Esophagus muscularis mucosa (tissue), 4 donors: Measurements from ENCODE around the gene PIK3CB. TPM values are rescaled to one million over a fixed set of nuclear protein-coding genes. Genes with fewer than 3 reads are reported as not detected.

Experiments used
- DNase-seq: peaks from one replicate; pipeline ENCODE4 v3.0.0-alpha.2; 2017; ENCODE audit errors: extremely low spot score
- H3K27ac ChIP-seq, 4 donors: fragments of 200-600 bp; sonication (generic); replicated peaks in 1 of 4; 1 replicate in 3 of 4; 2 replicates in 1 of 4; pipeline ENCODE4 v1.5.1; 2016 to 2019; ENCODE audit warnings: mild to moderate bottlenecking in 1 of 4
- H3K27me3 ChIP-seq, 4 donors: fragments of 200-600 bp; sonication (generic); one replicate each; pipeline versions ENCODE4 v1.5.1 to v1.6.0; 2016 to 2019
- H3K36me3 ChIP-seq, 4 donors: fragments of 200-600 bp; sonication (generic); one replicate each; pipeline ENCODE4 v1.5.1; 2016 to 2019
- H3K4me1 ChIP-seq, 4 donors: fragments of 200-600 bp; sonication (generic); one replicate each; pipeline ENCODE4 v1.5.1; 2016 to 2019
- H3K4me3 ChIP-seq, 4 donors: fragments of 200-600 bp; sonication (generic); 1 replicate in 2 of 4; 2 replicates in 2 of 4; pipeline ENCODE4 v1.5.1; 2016 to 2019; ENCODE audit warnings: mild to moderate bottlenecking in 4 of 4, moderate library complexity in 1 of 4
- H3K9me3 ChIP-seq, 4 donors: fragments of 200-600 bp; sonication (generic); 1 replicate in 3 of 4; 2 replicates in 1 of 4; pipeline ENCODE4 v1.5.1; 2016 to 2019
- CTCF ChIP-seq, 3 experiments: fragments of 200-600 bp in 2 of 3; fragments of 450-650 bp in 1 of 3; sonication (generic) in 2 of 3; IDR thresholded peaks; one replicate each; pipeline ENCODE4 v1.5.1; 2017 to 2019; ENCODE audit warnings: antibody characterized with exemption in 3 of 3, mild to moderate bottlenecking in 2 of 3, moderate library complexity in 1 of 3
- EP300 ChIP-seq: sonication (generic); formaldehyde crosslinking; IDR thresholded peaks from one replicate; pipeline ENCODE4 v1.6.1; 2017; ENCODE audit warnings: antibody characterized with exemption
- POLR2A ChIP-seq: fragments of 450-650 bp; IDR thresholded peaks from one replicate; pipeline ENCODE4 v1.6.1; 2017; ENCODE audit warnings: antibody characterized with exemption, moderate library complexity, mild to moderate bottlenecking, low read depth
- POLR2AphosphoS5 ChIP-seq, 2 donors: sonication (generic); formaldehyde crosslinking; IDR thresholded peaks; one replicate each; pipeline ENCODE4 v1.6.1; 2017; ENCODE audit warnings: antibody characterized with exemption in 2 of 2
- WGBS: methylation state at CpG from one replicate; pipeline ENCODE4 v1.1.5; 2018; 5-methylcytosine and 5-hydroxymethylcytosine counted together
- intact Hi-C: fragments of 100-400 bp; cut with DNase I; formaldehyde crosslinking; loops from one replicate; pipeline ENCODE4 v1.15.1; 2023
- total RNA-seq, 4 donors: library from RNA; depleted of rRNA; stranded (reverse); fragments of >200 nt; gene quantifications; one replicate each; pipeline versions ENCODE4 v1.1.0 to v1.2.1, GENCODE V29; 2016

Gene PIK3CB
- total RNA-seq, 4 donors from 2014 or later, result 32.1 to 42.7 (median 36.6) TPM

- Histone ChIP-seq H3K9me3 (peaks cover 0 to 21% (median 7%) of the 10 kb centered on the region in 4 donors), H3K4me3 (no peak overlapping the region), H3K4me1 (peaks cover 0 to 3% (median 0%) of the 10 kb centered on the region in 4 donors), H3K27me3 (no peaks in the 10 kb centered on the region), H3K36me3 (peaks cover 0 to 50% (median 25%) of the 10 kb centered on the region in 4 donors), H3K27ac (no peak overlapping the region)
- intact Hi-C loops, result no loop called here
- WGBS, result 92% methylated on average over 1 of the region's 1 CpG
- TF ChIP-seq CTCF (IDR thresholded peaks at IDR 0.05), result no peak
- TF ChIP-seq POLR2AphosphoS5 (IDR thresholded peaks at IDR 0.05), result no peak
- TF ChIP-seq POLR2A, result no peak
- no peak for TF ChIP-seq EP300
- DNase-seq, result no peak
Observed at GRCh38 chr3:138675393-138675792, 159.3 kb downstream of the PIK3CB start.

GRCh38 chr3:138673641-138674530, 160.8 kb downstream of the PIK3CB start:
- Histone ChIP-seq H3K27ac (no peak overlapping the region), H3K27me3 (no peaks in the 10 kb centered on the region), H3K4me1 (peaks cover 0 to 3% (median 0%) of the 10 kb centered on the region in 4 donors), H3K36me3 (peaks cover 0 to 43% (median 28%) of the 10 kb centered on the region in 4 donors), H3K9me3 (peaks cover 0 to 21% (median 7%) of the 10 kb centered on the region in 4 donors), H3K4me3 (no peak overlapping the region)
- TF ChIP-seq POLR2A (no peak), CTCF (IDR thresholded peaks at IDR 0.05) (no peak), POLR2AphosphoS5 (IDR thresholded peaks at IDR 0.05) (no peak), EP300 (no peak)
- intact Hi-C loops, result no loop called here
- WGBS, result 59% methylated on average over 4 of the region's 4 CpGs
- no peak for DNase-seq

GRCh38 chr3:138670407-138670806, 164.3 kb downstream of the PIK3CB start:
- Histone ChIP-seq H3K27ac (no peak overlapping the region), H3K4me3 (no peak overlapping the region), H3K27me3 (no peaks in the 10 kb centered on the region), H3K36me3 (peaks cover 0 to 36% (median 21%) of the 10 kb centered on the region in 4 donors), H3K9me3 (peaks cover 0 to 5% (median 2%) of the 10 kb centered on the region in 4 donors), H3K4me1 (peaks cover 0 to 3% (median 0%) of the 10 kb centered on the region in 4 donors)
- DNase-seq, result no peak
- intact Hi-C loops, result no loop called here
- TF ChIP-seq CTCF (IDR thresholded peaks at IDR 0.05) (no peak), EP300 (no peak), POLR2AphosphoS5 (IDR thresholded peaks at IDR 0.05) (no peak), POLR2A (no peak)

GRCh38 chr3:138668107-138668506, 166.6 kb downstream of the PIK3CB start:
- no peak for DNase-seq
- Histone ChIP-seq H3K27ac (no peak overlapping the region), H3K4me3 (no peak overlapping the region), H3K36me3 (peaks cover 18 to 48% (median 31%) of the 10 kb centered on the region in 4 donors), H3K27me3 (no peaks in the 10 kb centered on the region), H3K4me1 (no peaks in the 10 kb centered on the region), H3K9me3 (no peaks in the 10 kb centered on the region)
- intact Hi-C loops, result no loop called here
- WGBS, result 41% methylated on average over 1 of the region's 1 CpG
- TF ChIP-seq EP300 (no peak), POLR2A (no peak), CTCF (IDR thresholded peaks at IDR 0.05) (no peak), POLR2AphosphoS5 (IDR thresholded peaks at IDR 0.05) (no peak)
